Stomach (tissue), 9 donors: ENCODE results near the gene LRRTM3. TPM values are rescaled to one million over a fixed set of nuclear protein-coding genes. Genes with fewer than 3 reads are reported as not detected.
A peak's percentile ranks its signal among the peaks of the same experiment; 100 is the strongest.

Experiments used
- DNase-seq, 2 donors: peaks; one replicate each; pipeline versions ENCODE4 v3.0.0 to v3.0.0-alpha.2; 2013 to 2019
- H3K27ac ChIP-seq, 5 donors: fragments of 200-600 bp in 4 of 5; sonication (generic) in 4 of 5; one replicate each; pipeline ENCODE4 v1.5.1; 2013 to 2019; ENCODE audit warnings: mild to moderate bottlenecking in 1 of 5, moderate library complexity in 1 of 5
- H3K27me3 ChIP-seq, 3 donors: fragments of 200-600 bp; sonication (generic); one replicate each; pipeline ENCODE4 v1.5.1; 2017 to 2019; ENCODE audit warnings: mixed run types in 1 of 3
- H3K36me3 ChIP-seq, 4 donors: fragments of 200-600 bp; sonication (generic); 1 replicate in 3 of 4; 2 replicates in 1 of 4; pipeline ENCODE4 v1.5.1; 2016 to 2019
- H3K4me1 ChIP-seq, 4 donors: fragments of 200-600 bp; sonication (generic); one replicate each; pipeline ENCODE4 v1.5.1; 2016 to 2019
- H3K4me3 ChIP-seq, 4 donors: fragments of 200-600 bp; sonication (generic) in 3 of 4; one replicate each; pipeline ENCODE4 v1.5.1; 2016 to 2019; ENCODE audit warnings: mild to moderate bottlenecking in 1 of 4
- H3K9me3 ChIP-seq, 4 donors: fragments of 200-600 bp; sonication (generic); one replicate each; pipeline ENCODE4 v1.5.1; 2016 to 2019
- CTCF ChIP-seq, 7 experiments: fragments of 450-650 bp in 4 of 7; fragments of 200-600 bp in 3 of 7; sonication (generic) in 3 of 7; IDR thresholded peaks; one replicate each; pipeline ENCODE4 v1.5.1; 2016 to 2019; ENCODE audit warnings: antibody characterized with exemption in 7 of 7, control low read depth in 2 of 7, mild to moderate bottlenecking in 1 of 7
- EP300 ChIP-seq: sonication (generic); formaldehyde crosslinking; IDR thresholded peaks from one replicate; pipeline ENCODE4 v1.6.1; 2017; ENCODE audit warnings: antibody characterized with exemption
- POLR2A ChIP-seq, 4 donors: fragments of 450-650 bp; IDR thresholded peaks; one replicate each; pipeline ENCODE4 v1.6.1; 2016; ENCODE audit warnings: antibody characterized with exemption in 4 of 4, control low read depth in 2 of 4, mild to moderate bottlenecking in 1 of 4, moderate library complexity in 1 of 4
- POLR2AphosphoS5 ChIP-seq, 3 donors: sonication (generic); formaldehyde crosslinking; IDR thresholded peaks; one replicate each; pipeline ENCODE4 v1.6.1; 2016; ENCODE audit warnings: antibody characterized with exemption in 3 of 3
- WGBS, 5 donors: extraction: QIAGEN DNeasy Blood & Tissue Kit in 3 of 5; methylation state at CpG; one replicate each; pipeline versions ENCODE4 v1.1.5 to v1.1.7; 2013 to 2018; 5-methylcytosine and 5-hydroxymethylcytosine counted together
- intact Hi-C: fragments of 100-400 bp; cut with DNase I; formaldehyde crosslinking; loops from one replicate; pipeline ENCODE4 v1.15.1; 2023; ENCODE audit warnings: low total_unique reads
- polyA plus RNA-seq, 3 donors: library from polyadenylated mRNA; stranded (reverse); fragments of 200-250 nt; gene quantifications; one replicate each; pipeline ENCODE4 v1.2.3, GENCODE V29; 2013
- total RNA-seq, 5 donors: library from RNA; depleted of rRNA; stranded (reverse); fragments of >200 nt; gene quantifications; one replicate each; pipeline versions ENCODE4 v1.1.0 to v1.2.3, GENCODE V29; 2014 to 2016
- donor health status: healthy with polysubstance abuse.
- donor health status: Bipolar disorder and iron deficiency.
- donor health status: healthy.

The LRRTM3 gene
- total and polyA plus RNA-seq, 8 donors: 0.18 TPM; not detected in 7

DNA sequence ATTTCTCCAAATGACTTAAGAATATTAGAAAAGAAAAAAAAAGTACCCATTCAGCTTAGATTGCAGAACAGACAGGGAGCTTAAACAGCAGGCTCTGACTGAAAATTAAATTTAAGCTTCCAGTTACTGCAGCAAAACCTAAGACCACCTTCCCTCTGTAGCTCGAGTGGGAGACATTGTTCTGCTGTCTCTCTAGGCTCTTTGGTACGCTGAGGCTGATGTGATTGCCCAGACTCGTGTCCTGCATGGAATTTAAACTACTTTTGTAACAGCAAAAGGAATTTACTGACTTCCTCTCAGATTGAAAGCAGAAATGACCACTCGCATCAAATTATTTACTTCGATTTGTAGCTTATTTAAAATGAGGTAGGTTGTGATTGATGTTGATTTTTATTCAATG lies 124.6 kb downstream of the LRRTM3 start:
- Histone ChIP-seq H3K27ac (no peak overlapping the region), H3K36me3 (no peaks in the 10 kb centered on the region), H3K9me3 (no peaks in the 10 kb centered on the region), H3K4me3 (no peak overlapping the region), H3K27me3 (no peaks in the 10 kb centered on the region), H3K4me1 (no peaks in the 10 kb centered on the region)
- intact Hi-C loops: no loop called here
- no peak for DNase-seq
- WGBS, 5 donors: 58 to 64% (median 60%) methylated on average over 5 of the region's 5 CpGs
- no peak for TF ChIP-seq CTCF (IDR thresholded peaks at IDR 0.05)
- no peak for TF ChIP-seq EP300
- no peak for TF ChIP-seq POLR2A (IDR thresholded peaks at IDR 0.05)
- no peak for TF ChIP-seq POLR2AphosphoS5 (IDR thresholded peaks at IDR 0.05)

DNA sequence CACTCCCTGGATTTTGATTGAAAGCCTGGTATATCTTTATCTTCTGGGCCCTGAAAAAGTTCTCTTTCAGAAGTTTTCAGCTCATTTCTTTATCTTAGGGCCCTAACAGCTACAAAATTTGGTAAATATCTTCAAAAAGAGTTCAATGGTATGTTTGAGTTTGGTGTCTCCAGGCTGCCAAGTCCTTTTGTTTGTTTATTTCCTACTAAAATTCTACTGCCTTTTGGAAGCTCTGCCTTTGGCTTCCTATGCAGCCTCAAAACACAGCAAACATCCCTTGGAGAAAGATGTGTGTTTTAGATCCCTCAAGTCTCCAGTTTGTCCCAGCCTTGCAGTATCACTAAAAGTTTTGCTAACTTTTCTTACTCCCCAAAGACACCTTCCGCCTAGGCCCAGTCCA lies 146.8 kb downstream of the LRRTM3 start:
- H3K4me3 ChIP-seq: no peak overlapping the region
- no peak for TF ChIP-seq POLR2A (IDR thresholded peaks at IDR 0.05)
- TF ChIP-seq POLR2AphosphoS5 (IDR thresholded peaks at IDR 0.05): no peak
- no peak for TF ChIP-seq CTCF (IDR thresholded peaks at IDR 0.05)
- TF ChIP-seq EP300: no peak
- no peak overlapping the region for H3K27ac ChIP-seq
- H3K9me3 ChIP-seq: no peaks in the 10 kb centered on the region
- peaks cover 0 to 11% (median 4%) of the 10 kb centered on the region in 4 donors for H3K4me1 ChIP-seq
- no peaks in the 10 kb centered on the region for H3K36me3 ChIP-seq
- intact Hi-C loops: no loop called here
- H3K27me3 ChIP-seq: no peaks in the 10 kb centered on the region
- DNase-seq: no peak
- WGBS, 5 donors: 81 to 94% (median 91%) methylated on average over 1 of the region's 1 CpG

GRCh38 chr10:67075491-67075971 lies 149.7 kb downstream of the LRRTM3 start:
- 23 to 34% (median 25%) methylated on average over 4 of the region's 4 CpGs for WGBS, 5 donors
- TF ChIP-seq EP300 (no peak), CTCF (IDR thresholded peaks at IDR 0.05) (peak in 2 of 7 experiments; percentile 10 to 14), POLR2AphosphoS5 (IDR thresholded peaks at IDR 0.05) (no peak), POLR2A (IDR thresholded peaks at IDR 0.05) (no peak)
- no peak overlapping the region for H3K4me3 ChIP-seq
- no peaks in the 10 kb centered on the region for H3K36me3 ChIP-seq
- H3K9me3 ChIP-seq: no peaks in the 10 kb centered on the region
- DNase-seq: peak in 1 of 2 donors; percentile 30
- peak overlapping the region in 2 of 5 donors; percentile 12 to 26 for H3K27ac ChIP-seq
- no peaks in the 10 kb centered on the region for H3K27me3 ChIP-seq
- intact Hi-C loops: no loop called here
- peaks cover 0 to 11% (median 4%) of the 10 kb centered on the region in 4 donors for H3K4me1 ChIP-seq

- TF ChIP-seq CTCF (IDR thresholded peaks at IDR 0.05): no peak
- peaks cover 0 to 11% (median 4%) of the 10 kb centered on the region in 4 donors for H3K4me1 ChIP-seq
- DNase-seq: peak in 1 of 2 donors; percentile 39
- H3K4me3 ChIP-seq: no peak overlapping the region
- H3K36me3 ChIP-seq: no peaks in the 10 kb centered on the region
- no peaks in the 10 kb centered on the region for H3K27me3 ChIP-seq
- H3K27ac ChIP-seq: peak overlapping the region in 2 of 5 donors; percentile 12 to 26
- no peaks in the 10 kb centered on the region for H3K9me3 ChIP-seq
- intact Hi-C loops: no loop called here
Measured at GRCh38 chr10:67076144-67076543, 150.3 kb downstream of the LRRTM3 start.
